ENCODE data around the gene OR1J2. TPM values are rescaled to one million over a fixed set of nuclear protein-coding genes. Genes with fewer than 3 reads are reported as not detected.

Gene OR1J2
- total RNA-seq, 3 donors from 2014 or later = not detected

DNA sequence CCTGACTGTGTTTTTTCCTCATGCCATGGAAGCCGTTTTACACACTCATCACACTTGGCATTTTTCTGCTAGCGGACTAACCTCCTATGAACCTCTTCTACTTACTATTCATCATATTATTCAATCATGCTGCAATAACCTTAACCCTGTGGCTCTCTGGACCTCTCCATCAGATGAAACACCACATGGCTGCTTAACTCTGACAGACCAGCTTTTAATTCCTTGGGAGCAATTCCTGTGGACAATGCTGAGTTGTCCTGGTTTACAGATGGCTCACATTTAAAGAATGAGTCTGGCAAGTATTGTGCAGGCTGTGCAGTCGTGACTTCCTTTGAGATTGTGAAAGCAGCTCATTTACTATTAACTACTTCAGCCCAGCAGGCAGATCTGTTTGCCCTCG is 41.9 kb upstream of the OR1J2 start:
- no peak overlapping the region for H3K4me3 ChIP-seq
- H3K27ac ChIP-seq = no peak overlapping the region
- intact Hi-C loops (cut with DNase I; ENCODE audit: low total_unique reads) = no loop called here
- H3K4me1 ChIP-seq = no peaks in the 10 kb centered on the region
- no peak for TF ChIP-seq POLR2AphosphoS5 (IDR thresholded peaks at IDR 0.05)
- no peak for TF ChIP-seq CTCF (IDR thresholded peaks at IDR 0.05)
- no peak for TF ChIP-seq POLR2A (IDR thresholded peaks at IDR 0.05)
- H3K9me3 ChIP-seq = no peaks in the 10 kb centered on the region
- DNase-seq (ENCODE audit: low spot score in 2 of 2) = no peak
- no peaks in the 10 kb centered on the region for H3K36me3 ChIP-seq
- no peaks in the 10 kb centered on the region for H3K27me3 ChIP-seq

DNA sequence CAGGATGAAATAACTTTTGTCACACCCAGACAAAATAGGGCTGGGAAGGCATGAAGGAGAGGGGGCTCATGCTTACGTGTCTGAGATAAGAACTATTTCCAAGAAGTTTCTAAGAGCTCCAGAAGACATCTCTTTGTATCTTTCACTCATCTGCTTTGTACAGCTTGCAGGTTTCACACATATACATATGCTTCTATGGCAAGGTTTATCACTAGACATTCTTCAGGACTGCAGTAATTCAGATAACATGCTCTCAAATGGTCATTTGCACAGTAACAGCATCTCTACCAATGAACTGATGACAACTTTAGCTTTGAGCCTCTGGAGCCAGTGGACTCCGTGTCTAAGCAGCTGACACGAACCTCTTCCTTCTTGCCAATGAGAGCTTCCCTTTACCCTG is 36.0 kb upstream of the OR1J2 start:
- DNase-seq (ENCODE audit: low spot score in 2 of 2) = no peak
- Histone ChIP-seq H3K4me1 (no peaks in the 10 kb centered on the region), H3K9me3 (no peaks in the 10 kb centered on the region), H3K36me3 (no peaks in the 10 kb centered on the region), H3K4me3 (no peak overlapping the region), H3K27me3 (no peaks in the 10 kb centered on the region), H3K27ac (no peak overlapping the region)
- TF ChIP-seq POLR2A (IDR thresholded peaks at IDR 0.05) (no peak), CTCF (IDR thresholded peaks at IDR 0.05) (no peak), POLR2AphosphoS5 (IDR thresholded peaks at IDR 0.05) (no peak)
- intact Hi-C loops (cut with DNase I; ENCODE audit: low total_unique reads) = loop anchor here (5.0 kb wide), 1 partner anchor 1998 kb away; no protein-coding TSS in a partner anchor

DNA sequence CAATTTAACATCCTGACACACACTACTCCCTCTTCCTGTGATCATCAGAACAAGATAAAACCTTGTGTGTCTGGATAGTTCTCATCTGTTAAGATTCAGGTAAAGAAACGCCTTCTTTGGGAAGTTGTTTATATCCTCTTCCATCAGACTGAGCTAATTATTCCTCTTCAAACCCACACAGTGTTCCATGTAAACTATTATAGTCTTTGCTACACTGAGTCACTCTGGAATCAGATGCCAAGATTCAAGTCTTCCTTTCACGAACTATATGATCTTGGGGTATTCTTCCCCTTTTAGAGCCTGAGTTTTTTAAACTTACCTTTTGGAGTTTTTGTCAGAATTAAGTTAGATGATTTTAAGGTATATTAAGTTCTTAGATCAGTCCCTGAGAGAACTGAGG is 34.9 kb upstream of the OR1J2 start:
- no peaks in the 10 kb centered on the region for H3K27me3 ChIP-seq
- intact Hi-C loops (cut with DNase I; ENCODE audit: low total_unique reads) = no loop called here
- TF ChIP-seq CTCF (IDR thresholded peaks at IDR 0.05) (no peak), POLR2A (IDR thresholded peaks at IDR 0.05) (no peak), POLR2AphosphoS5 (IDR thresholded peaks at IDR 0.05) (no peak)
- H3K4me1 ChIP-seq = no peaks in the 10 kb centered on the region
- no peaks in the 10 kb centered on the region for H3K36me3 ChIP-seq
- DNase-seq (ENCODE audit: low spot score in 2 of 2) = no peak
- H3K9me3 ChIP-seq = no peaks in the 10 kb centered on the region
- H3K4me3 ChIP-seq = no peak overlapping the region
- H3K27ac ChIP-seq = no peak overlapping the region

DNA sequence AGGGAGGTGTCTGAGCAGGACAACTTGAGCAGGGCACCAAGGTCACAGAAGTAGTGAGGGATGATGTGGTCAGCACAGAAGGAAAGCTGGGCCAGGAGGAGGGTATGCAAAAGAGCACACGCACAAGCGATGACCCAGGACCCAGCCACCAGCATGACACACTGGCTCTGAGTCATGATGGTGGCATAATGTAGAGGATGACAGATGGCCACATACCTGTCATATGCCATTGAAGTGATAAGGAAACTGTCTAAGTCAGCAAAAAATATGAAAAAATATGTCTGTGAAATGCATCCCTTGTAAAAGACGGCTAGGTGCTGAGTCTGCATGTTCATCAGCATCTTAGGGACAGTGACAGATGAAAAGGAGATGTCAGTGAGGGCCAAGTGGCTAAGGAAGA is 33.3 kb upstream of the OR1J2 start:
- Histone ChIP-seq H3K27ac (no peak overlapping the region), H3K9me3 (no peaks in the 10 kb centered on the region), H3K4me3 (no peak overlapping the region), H3K36me3 (no peaks in the 10 kb centered on the region), H3K4me1 (no peaks in the 10 kb centered on the region), H3K27me3 (no peaks in the 10 kb centered on the region)
- no peak for DNase-seq (ENCODE audit: low spot score in 2 of 2)
- intact Hi-C loops (cut with DNase I; ENCODE audit: low total_unique reads) = no loop called here
- no peak for TF ChIP-seq CTCF (IDR thresholded peaks at IDR 0.05)

DNA sequence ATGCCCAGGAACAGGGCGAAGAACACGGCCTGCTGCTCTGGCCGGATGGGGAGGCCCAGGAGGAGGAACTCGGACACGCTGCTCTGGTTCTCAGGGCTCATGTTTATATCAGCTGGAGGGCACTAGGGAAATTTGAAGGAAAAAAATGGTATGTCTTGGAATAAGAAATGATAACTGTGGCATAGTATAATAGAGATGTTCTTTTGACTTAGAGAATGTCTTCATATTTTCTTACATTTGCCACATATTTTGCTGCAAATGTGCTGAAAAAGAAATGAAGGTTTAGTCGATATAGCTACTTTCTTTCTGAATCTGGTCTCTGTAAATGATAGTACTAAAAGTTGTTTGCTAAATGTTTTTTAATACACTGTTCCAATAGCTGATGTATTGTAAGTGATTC is 32.8 kb upstream of the OR1J2 start, which contains the start of gene OR1J1:
TSS of gene OR1J1 (minus strand) at position 101 of the 400 bp plus-strand sequence. CDS start at position 101, 0 bp downstream.
- Histone ChIP-seq H3K36me3 (no peaks in the 10 kb centered on the region), H3K9me3 (no peaks in the 10 kb centered on the region), H3K4me3 (no peak within 1 kb of the TSS), H3K27ac (no peak within 1 kb of the TSS), H3K4me1 (no peaks in the 10 kb centered on the region), H3K27me3 (no peaks in the 10 kb centered on the region)
- intact Hi-C loops (cut with DNase I; ENCODE audit: low total_unique reads) = no loop called here
- TF ChIP-seq POLR2A (IDR thresholded peaks at IDR 0.05) (no peak), POLR2AphosphoS5 (IDR thresholded peaks at IDR 0.05) (no peak), CTCF (IDR thresholded peaks at IDR 0.05) (no peak)
- DNase-seq (ENCODE audit: low spot score in 2 of 2) = no peak
